Stimulated activated CD4-positive, alpha-beta T cell treated with anti-CD3 and anti-CD28 coated beads, Interleukin-12 subunit alpha, Interleukin-12 subunit beta, amount 100 ng/mL, for 4 hours (primary cell): Measurements from ENCODE around the gene ZNF662.

Source experiments
- DNase-seq: peaks from one replicate; pipeline ENCODE4 v3.0.0-alpha.2; 2020

The ZNF662 gene

DNA sequence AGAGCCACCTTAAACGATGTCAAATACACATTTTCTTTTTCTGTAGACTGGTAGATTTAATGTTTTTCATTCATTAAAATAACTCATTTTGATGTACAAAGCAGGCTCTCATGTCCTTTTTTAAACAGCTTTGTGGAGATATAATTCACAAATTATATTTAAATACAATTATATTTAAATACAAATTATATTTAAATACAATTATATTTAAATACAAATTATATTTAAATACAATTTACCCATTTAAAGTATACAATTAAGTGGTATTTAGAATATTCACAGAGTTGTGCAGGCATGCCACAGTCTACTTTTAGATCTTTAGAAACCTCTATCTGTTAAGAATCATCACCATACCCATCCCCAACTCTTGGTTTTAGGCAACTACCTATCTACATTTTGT is 36.8 kb downstream of the ZNF662 start:
- DNase-seq, result no peak

DNA sequence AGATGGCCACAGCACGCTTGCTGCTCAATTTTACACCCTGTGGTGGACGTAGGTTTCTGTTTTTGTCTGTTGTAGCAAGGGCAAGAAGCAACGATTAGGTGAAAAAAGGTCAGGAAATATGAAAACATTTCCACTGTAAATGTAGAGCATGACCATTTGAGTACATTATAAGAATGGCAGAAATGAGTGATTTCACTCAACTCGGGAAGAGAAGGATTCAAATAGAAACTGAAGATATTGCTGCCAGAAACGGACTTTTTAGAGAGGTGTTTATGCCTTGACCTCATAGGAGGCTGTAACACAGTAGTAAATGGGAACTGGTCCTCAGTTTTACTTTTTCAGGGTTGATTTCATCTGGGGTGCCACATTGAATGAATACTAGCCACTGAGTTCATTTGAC is 40.1 kb downstream of the ZNF662 start:
- DNase-seq, result no peak

DNA sequence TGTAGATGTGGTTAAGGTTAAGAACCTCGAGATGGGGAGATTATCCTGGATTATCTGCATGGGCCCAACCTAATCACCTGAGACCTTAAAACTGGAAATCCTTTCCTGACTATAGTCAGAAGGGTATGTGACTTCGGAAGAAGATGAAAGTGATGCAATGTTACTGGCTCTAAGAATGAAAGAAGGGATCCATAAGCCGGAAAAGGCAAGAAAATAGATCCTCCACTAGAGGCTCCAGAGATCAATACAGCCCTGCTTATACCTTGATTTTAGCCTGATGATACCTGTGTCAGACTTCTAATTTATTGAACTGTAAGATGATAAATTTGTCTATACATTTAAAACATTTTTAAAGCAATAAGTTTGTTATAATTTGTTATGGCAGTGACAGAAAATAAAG is 51.6 kb downstream of the ZNF662 start:
- DNase-seq, result no peak

DNA sequence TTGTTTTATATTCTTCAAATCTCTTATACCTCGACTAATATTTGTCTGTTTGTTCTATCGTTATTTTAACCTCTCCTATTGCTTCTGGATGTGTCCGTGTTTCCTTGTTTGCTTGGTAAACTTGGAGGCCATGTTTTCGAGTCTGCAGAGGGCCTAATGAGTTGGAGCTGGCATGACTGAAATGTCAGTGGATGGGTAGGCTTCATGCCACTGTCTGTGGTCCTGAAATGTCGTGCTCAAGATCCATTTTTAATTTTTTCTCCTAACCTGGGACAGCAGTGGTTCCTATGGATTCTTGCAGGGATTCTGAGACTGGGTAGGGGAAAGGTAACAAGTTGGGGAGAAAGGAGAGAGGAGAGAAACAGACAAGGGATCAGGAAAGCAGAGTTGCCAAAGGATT is 54.3 kb downstream of the ZNF662 start:
- no peak for DNase-seq

DNA sequence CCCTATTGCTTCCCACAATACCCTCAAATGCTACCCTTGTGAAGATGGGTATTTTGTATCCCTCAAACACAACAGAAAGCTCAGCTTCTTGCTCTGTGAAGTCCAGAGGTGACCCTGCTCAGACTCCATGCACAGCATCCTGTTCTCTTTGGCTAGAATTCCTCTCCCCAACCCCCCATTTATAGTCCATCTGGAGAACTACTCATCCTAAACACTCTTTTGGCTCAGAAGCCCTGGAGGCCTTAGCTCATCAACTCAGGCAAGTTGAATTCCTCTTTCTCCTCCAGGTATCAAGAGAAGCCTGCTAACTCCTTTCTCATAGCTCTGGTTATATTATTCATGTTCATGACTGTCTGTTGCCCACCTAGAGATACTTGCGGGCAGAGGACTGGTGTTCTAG is 54.8 kb downstream of the ZNF662 start:
- DNase-seq, result no peak

DNA sequence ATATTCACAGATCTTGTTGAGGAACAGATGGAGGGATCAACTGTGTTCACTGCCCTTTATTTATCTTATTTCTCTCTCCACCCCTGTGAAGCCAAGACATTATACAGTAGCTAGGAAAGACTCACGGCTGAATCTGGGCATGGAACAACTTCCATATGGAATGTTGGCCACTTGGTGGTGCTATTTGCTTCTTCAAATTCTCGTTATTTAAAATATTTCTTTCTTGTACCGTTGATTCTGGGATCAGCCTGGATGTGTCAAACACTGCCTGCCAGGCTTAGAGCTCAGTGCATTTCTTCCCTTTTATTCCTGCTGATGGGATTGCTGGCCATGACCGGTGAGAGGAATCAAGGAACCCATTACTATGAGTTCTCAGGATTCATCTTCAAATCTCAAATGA is 55.7 kb downstream of the ZNF662 start:
- DNase-seq, result no peak

DNA sequence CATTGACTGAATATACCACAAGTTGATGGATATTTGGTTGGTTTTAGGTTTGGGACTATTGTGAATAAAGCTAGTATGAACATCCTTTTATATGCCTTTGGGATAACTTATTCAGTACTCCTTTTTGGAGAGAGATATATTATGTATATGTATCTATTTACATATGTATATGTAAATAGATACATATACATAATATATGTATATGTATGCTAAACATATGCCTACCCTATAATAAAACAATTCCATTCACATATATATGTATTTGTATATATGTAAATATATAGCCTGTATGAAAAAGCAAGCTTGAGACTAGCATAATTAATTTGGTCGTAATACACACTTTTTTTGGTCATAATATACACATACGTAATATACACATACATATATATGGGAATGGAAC is 57.3 kb downstream of the ZNF662 start:
- no peak for DNase-seq

DNA sequence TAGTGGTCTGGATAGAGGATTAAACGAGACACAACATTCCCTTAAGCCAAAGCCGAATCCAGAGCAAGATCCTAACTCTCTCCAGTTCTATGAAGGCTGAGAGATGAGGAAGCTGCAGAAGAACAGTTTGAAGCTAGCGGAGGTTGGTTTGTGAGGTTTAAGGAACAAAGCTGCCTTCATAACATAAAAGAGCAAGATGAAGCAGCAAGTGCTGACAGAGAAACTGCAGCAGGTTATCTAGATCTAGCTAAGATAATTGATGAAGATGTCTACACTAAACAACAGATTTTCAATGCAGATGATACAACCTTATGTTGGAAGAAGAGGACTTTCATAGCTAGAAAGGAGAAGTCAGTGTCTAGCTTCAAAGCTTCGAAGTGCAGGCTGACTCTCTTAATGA is 58.3 kb downstream of the ZNF662 start:
- DNase-seq, result no peak
